Thoracic aorta (tissue), 2 donors: ENCODE measurements around the gene FBXO10. TPM values are rescaled to one million over a fixed set of nuclear protein-coding genes. Genes with fewer than 3 reads are reported as not detected.
A peak's percentile ranks its signal among the peaks of the same experiment; 100 is the strongest.
"Not testable (repeated sequence)": the region's sequence is repeated elsewhere in the genome, so short reads cannot be mapped to it uniquely, and the experiment has no call there.

Source experiments
- ATAC-seq: fragments of 150-250 bp; one replicate; pipeline ENCODE4 v1.8.0; 2017; ENCODE audit warnings: low read depth; ENCODE audit not compliant: insufficient number of reproducible peaks, low FRiP score
- DNase-seq: peaks from one replicate; pipeline ENCODE4 v3.0.0-alpha.2; 2020; ENCODE audit warnings: low spot score
- H3K27ac ChIP-seq, 2 donors: fragments of 200-600 bp; sonication (generic); 1 replicate in 1 of 2; 2 replicates in 1 of 2; pipeline ENCODE4 v1.5.1; 2016; ENCODE audit warnings: mild to moderate bottlenecking in 2 of 2, moderate library complexity in 2 of 2
- H3K27me3 ChIP-seq: fragments of 200-600 bp; sonication (generic); replicated peaks from 2 replicates; pipeline ENCODE4 v1.6.0; 2016; ENCODE audit warnings: mild to moderate bottlenecking; ENCODE audit not compliant: insufficient read depth
- H3K36me3 ChIP-seq: fragments of 200-600 bp; sonication (generic); one replicate; pipeline ENCODE4 v1.5.1; 2016
- H3K4me1 ChIP-seq, 2 donors: fragments of 200-600 bp; sonication (generic); 1 replicate in 1 of 2; 2 replicates in 1 of 2; pipeline versions ENCODE4 v1.5.1 to v1.6.0; 2016; ENCODE audit warnings: low read depth in 2 of 2, mild to moderate bottlenecking in 1 of 2; ENCODE audit not compliant: control insufficient read depth in 1 of 2
- H3K4me3 ChIP-seq: fragments of 200-600 bp; sonication (generic); 2 replicates; pipeline ENCODE4 v1.5.1; 2016; ENCODE audit warnings: mild to moderate bottlenecking
- H3K9me3 ChIP-seq: fragments of 200-600 bp; sonication (generic); 2 replicates; pipeline ENCODE4 v1.5.1; 2016
- total RNA-seq, 2 donors: library from RNA; depleted of rRNA; stranded (reverse); fragments of >200 nt; gene quantifications; one replicate each; pipeline versions ENCODE4 v1.1.0 to v1.2.3, GENCODE V29; 2016
- TF ChIP-seq, protein P1 (sequence below): fragments of 200-600 bp; sonication (generic); IDR thresholded peaks from one replicate; pipeline ENCODE4 v1.5.1; 2019; ENCODE audit warnings: antibody characterized with exemption

FBXO10 gene
- total RNA-seq, 2 donors from 2014 or later, result 6.9 to 20.7 TPM

DNA sequence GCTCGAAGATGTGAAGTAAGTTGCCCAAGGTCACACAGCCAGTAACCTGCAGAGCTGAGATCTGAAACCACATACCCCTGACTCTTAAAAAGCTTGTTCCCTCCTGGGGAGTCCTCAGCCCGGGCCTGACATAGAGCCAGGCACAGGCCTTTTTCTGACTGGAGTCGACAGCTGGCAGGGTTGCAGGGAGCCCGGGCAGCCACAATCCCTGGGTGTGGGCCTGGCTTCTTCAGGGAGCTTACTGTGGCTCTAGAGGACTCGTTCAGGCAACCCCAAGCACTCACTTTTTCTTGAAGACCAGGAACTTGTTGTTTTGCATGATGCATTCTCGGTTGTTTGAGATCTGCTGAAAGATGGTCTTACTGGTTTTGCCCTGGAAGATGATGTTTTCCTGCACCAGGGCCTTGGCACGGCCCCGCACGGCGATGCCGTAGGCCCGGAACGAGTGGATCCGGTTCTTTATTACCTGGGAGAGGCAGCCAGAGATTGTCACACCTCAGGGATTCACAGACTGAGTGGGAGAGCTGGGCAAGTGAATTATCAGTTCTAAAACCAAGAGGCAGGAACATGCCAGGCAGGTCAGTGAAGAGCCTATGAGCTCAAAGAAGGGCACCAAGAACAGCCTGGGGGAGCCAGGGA lies 60.4 kb downstream of the FBXO10 start:
- DNase-seq, result no peak
- no peaks in the 10 kb centered on the region for H3K4me1 ChIP-seq
- no peak overlapping the region for H3K27ac ChIP-seq
- H3K36me3 ChIP-seq, result no peaks in the 10 kb centered on the region
- H3K4me3 ChIP-seq, result no peak overlapping the region
- ATAC-seq, result no peak
- H3K9me3 ChIP-seq, result no peaks in the 10 kb centered on the region
- no peaks in the 10 kb centered on the region for H3K27me3 ChIP-seq
- TF ChIP-seq, protein P1, sequence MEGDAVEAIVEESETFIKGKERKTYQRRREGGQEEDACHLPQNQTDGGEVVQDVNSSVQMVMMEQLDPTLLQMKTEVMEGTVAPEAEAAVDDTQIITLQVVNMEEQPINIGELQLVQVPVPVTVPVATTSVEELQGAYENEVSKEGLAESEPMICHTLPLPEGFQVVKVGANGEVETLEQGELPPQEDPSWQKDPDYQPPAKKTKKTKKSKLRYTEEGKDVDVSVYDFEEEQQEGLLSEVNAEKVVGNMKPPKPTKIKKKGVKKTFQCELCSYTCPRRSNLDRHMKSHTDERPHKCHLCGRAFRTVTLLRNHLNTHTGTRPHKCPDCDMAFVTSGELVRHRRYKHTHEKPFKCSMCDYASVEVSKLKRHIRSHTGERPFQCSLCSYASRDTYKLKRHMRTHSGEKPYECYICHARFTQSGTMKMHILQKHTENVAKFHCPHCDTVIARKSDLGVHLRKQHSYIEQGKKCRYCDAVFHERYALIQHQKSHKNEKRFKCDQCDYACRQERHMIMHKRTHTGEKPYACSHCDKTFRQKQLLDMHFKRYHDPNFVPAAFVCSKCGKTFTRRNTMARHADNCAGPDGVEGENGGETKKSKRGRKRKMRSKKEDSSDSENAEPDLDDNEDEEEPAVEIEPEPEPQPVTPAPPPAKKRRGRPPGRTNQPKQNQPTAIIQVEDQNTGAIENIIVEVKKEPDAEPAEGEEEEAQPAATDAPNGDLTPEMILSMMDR, result no peak

DNA sequence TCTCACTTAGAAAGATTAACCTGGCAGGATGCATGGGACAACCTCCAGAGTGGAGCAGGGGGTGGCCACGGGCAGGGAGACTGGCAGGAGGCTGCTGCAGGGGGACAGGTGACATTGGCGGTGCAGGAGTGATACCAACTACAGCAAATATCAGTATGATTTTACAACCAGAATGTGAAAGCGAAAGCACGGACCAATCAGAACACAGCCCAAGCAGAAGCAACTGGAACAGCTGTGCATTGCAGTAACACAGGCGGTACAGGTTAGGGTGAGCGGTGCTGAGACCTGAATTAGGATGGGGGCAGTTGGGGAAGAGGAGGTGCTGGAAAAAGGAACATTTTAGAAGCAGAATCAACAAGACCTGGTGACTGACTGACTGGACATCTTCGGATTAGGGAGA lies 61.2 kb downstream of the FBXO10 start:
- Histone ChIP-seq H3K36me3 (no peaks in the 10 kb centered on the region), H3K27ac (no peak overlapping the region), H3K4me3 (no peak overlapping the region), H3K9me3 (no peaks in the 10 kb centered on the region), H3K4me1 (no peaks in the 10 kb centered on the region), H3K27me3 (no peaks in the 10 kb centered on the region)
- DNase-seq, result no peak
- TF ChIP-seq, protein P1, result no peak
- ATAC-seq, result no peak

DNA sequence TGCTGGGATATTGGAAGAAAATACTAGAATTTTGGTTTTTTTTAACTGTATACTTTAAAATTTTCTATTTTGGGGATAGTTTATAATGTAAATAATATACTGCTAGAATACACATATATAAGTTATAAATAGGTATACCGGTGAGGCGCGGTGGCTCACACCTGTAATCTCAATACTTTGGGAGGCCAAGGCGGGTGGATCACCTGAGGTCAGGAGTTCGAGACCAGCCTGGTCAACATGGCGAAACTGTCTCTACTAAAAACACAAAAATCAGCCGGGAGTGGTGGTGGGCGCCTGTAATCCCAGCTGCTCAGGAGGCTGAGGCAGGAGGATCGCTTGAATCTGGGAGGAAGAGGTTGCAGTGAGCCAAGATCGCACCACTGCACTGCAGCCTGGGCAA lies 61.8 kb downstream of the FBXO10 start:
- not testable (repeated sequence) for H3K4me1 ChIP-seq, ATAC-seq, H3K36me3 ChIP-seq, H3K27me3 ChIP-seq, H3K9me3 ChIP-seq, H3K4me3 ChIP-seq, H3K27ac ChIP-seq, DNase-seq

DNA sequence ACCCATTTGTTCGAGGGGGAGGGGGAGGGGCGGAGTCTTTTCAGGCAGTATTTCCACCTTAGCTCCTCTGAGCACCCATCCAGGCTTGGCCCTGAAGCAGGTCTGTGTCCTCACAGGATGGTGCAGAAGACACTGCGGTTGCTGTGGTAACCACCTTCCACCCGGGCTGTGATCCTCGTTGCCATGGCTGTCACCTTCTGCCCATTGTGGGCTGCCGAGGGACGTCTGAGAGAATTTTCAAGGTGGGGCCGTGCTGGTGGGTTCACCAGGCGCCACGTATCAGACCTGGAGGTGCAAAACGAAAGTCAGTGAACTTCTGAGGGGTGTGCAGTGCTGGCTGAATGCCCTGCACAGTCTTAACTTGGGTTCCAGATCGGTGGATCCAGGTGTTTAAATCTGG lies 63.7 kb downstream of the FBXO10 start:
- DNase-seq (no peak), ATAC-seq (no peak)
- no peaks in the 10 kb centered on the region for H3K36me3 ChIP-seq
- no peaks in the 10 kb centered on the region for H3K27me3 ChIP-seq
- no peaks in the 10 kb centered on the region for H3K9me3 ChIP-seq
- TF ChIP-seq, protein P1, result no peak
- H3K27ac ChIP-seq, result no peak overlapping the region
- H3K4me1 ChIP-seq, result no peaks in the 10 kb centered on the region
- no peak overlapping the region for H3K4me3 ChIP-seq

DNA sequence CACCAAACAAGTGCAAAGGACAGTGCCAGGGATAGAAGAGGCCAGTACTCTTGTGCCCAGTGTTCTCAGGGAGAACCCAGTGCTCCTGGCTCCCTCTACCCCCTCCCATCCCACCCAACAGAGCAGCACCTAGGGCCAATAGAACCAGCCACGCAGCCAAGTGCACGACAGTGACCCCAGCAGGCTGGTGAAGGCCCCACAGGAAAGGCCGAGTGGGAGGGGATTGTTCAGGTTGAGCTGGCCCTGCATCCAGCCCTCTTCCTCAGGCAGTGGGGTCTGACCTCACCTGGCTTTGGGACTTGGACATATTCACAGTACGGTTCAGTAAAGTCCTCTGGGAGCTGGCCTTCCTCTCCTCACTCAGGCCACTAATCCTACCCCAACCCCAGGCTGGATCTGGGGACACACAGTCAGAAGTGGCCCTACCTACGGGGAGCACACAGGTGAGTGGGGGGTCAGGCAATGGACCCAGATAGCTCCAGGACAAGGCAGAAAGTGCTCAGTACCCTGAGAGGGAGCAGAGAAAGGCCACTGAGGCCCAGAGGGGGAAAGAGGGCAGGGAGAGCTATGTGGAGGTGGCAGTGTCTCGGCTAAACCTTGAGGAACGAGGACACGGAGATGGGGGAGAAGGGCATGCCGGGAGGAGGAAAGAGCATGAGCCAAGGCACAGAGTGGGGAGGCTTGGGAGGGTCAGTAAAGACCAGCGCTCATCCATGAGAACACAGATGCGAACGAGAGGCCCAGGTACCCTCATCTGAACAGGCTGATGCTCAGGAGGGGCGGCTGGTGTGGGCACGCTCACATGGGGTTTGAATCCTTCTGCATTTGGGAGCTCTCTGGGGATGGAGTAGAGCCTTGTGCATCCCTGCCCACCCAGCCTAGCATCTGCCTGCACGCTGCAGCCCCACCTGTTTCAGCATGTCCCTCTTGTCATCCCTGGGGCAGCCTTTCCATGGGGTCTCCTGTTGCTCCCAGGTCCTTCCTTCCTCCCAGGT lies 64.9 kb downstream of the FBXO10 start:
- DNase-seq, result no peak
- Histone ChIP-seq H3K4me3 (no peak overlapping the region), H3K9me3 (no peaks in the 10 kb centered on the region), H3K36me3 (no peaks in the 10 kb centered on the region), H3K27ac (no peak overlapping the region), H3K27me3 (no peaks in the 10 kb centered on the region), H3K4me1 (no peaks in the 10 kb centered on the region)
- TF ChIP-seq, protein P1, result peak; percentile 16
- no peak for ATAC-seq

DNA sequence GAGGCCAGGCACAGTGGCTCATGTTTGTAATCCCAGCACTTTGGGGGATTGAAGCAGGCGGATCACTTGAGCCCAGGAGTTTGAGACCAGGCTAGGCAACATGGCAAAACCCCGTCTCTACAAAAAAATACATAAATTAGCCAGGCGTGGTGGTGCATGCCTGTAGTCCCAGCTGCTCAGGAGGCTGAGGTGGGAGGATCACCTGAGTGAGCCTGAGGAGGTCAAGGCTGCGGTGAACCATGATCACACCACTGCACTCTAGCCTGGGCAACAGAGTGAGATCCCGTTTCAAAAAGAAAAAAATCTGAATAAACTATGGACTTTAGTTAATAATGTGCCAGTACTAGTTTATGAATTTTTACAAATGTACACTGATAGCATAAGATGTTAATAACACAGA lies 66.1 kb downstream of the FBXO10 start:
- H3K9me3 ChIP-seq, H3K27me3 ChIP-seq, DNase-seq, H3K27ac ChIP-seq, ATAC-seq, H3K36me3 ChIP-seq, H3K4me1 ChIP-seq, H3K4me3 ChIP-seq: not testable (repeated sequence)
